GM08714 (cell line): Measurements from ENCODE around the gene PDPK1.
A peak's percentile ranks its signal among the peaks of the same experiment; 100 is the strongest.
"Not testable (repeated sequence)": the region's sequence is repeated elsewhere in the genome, so short reads cannot be mapped to it uniquely, and the experiment has no call there.

Source experiments
- H3K4me3 ChIP-seq: fragments of 200-500 bp; sonication (Bioruptor generic); 2 replicates; pipeline ENCODE4 v1.5.1; 2014; ENCODE audit warnings: mild to moderate bottlenecking, low read length, inconsistent platforms
- ZNF274 ChIP-seq: IDR thresholded peaks from 2 replicates; pipeline ENCODE4 v1.6.1; 2012; ENCODE audit warnings: mild to moderate bottlenecking, low read depth, low read length

The PDPK1 gene

GRCh38 chr16:2527071-2527783 lies 10.6 kb upstream of the PDPK1 start:
- H3K4me3 ChIP-seq = no peak overlapping the region
- TF ChIP-seq ZNF274 = no peak

DNA sequence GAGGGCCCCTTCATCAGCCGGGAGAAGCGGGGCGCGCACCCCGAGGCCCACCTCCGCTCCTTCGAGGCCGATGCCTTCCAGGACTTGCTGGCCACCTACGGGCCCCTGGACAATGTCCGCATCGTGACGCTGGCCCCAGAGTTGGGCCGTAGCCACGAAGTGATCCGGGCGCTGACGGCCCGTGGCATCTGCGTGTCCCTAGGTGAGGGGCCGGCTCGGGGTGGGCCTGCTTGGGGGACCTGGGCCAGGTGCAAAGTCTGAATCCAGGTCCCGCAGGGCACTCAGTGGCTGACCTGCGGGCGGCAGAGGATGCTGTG lies 10.1 kb upstream of the PDPK1 start:
- H3K4me3 ChIP-seq = no peak overlapping the region

DNA sequence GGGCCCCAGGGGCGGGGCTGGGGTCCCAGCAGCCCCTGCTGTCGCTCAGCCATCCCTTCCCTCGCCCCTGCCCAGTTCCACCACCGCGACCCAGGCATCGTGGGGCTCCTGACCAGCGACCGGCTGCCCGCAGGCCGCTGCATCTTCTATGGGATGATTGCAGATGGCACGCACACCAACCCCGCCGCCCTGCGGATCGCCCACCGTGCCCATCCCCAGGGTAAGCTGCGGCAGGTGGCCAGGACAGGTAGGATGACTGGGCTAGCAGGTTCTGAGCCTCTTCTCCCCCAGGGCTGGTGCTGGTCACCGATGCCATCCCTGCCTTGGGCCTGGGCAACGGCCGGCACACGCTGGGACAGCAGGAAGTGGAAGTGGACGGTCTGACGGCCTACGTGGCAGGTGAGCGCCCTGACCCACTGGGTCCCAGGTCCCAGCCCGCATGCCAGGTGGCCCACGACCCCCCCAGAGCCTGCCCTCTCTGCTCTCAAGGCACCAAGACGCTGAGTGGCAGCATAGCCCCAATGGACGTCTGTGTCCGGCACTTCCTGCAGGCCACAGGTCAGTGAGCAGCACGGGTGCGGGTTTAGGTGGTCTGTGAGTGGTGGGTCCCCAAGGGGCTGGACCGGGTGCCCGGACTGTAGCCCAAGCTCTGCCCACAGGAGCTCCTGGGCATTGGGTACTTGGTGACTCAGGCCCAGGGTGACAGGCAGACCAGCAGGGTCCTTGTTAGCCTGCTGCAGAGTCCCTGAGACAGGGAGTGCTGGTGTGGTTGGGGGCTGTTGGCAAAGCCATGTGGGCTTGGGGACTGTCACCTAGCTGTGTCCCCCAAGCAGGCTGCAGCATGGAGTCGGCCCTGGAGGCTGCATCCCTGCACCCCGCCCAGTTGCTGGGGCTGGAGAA lies 9.4 kb upstream of the PDPK1 start:
- no peak overlapping the region for H3K4me3 ChIP-seq
- TF ChIP-seq ZNF274 = no peak

More for the DNA sequence above, 10.1 kb upstream of the PDPK1 start:
- no peak for TF ChIP-seq ZNF274

GRCh38 chr16:2529061-2529931 lies 8.5 kb upstream of the PDPK1 start:
- no peak overlapping the region for H3K4me3 ChIP-seq
- TF ChIP-seq ZNF274 = no peak

DNA sequence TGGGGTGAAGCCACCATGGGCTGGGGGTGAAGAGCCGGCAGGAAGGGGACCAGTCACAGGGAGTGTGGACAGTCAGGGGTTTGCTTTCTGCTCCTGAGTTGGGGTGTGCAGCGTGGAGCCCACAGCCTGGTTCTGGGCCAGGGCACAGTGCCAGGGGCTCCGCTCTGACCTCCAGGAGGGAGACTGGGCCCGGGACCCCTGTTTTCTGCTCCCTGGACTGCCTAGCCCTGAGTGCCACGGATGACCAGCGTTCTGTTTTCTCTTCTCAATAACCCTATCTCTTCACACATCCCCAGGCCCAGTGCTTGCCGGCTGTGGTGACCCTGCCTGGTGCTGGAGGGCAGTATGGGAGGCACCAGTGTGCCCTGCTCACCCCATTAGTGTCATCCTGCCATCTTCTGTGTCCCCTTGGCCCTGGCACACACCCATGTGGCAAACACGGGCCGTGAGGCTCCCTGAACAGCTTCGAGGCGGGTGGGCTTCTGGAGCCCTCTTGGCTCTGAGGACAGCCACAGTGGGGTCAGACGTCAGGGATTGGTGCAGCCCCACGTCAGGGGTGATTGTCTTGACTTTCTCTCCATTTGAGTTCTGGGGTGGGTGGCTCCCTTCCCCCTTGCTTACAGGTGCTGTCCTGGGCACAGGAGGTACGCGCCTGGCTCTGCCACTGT lies 7.7 kb upstream of the PDPK1 start:
- no peak for TF ChIP-seq ZNF274
- H3K4me3 ChIP-seq = no peak overlapping the region

DNA sequence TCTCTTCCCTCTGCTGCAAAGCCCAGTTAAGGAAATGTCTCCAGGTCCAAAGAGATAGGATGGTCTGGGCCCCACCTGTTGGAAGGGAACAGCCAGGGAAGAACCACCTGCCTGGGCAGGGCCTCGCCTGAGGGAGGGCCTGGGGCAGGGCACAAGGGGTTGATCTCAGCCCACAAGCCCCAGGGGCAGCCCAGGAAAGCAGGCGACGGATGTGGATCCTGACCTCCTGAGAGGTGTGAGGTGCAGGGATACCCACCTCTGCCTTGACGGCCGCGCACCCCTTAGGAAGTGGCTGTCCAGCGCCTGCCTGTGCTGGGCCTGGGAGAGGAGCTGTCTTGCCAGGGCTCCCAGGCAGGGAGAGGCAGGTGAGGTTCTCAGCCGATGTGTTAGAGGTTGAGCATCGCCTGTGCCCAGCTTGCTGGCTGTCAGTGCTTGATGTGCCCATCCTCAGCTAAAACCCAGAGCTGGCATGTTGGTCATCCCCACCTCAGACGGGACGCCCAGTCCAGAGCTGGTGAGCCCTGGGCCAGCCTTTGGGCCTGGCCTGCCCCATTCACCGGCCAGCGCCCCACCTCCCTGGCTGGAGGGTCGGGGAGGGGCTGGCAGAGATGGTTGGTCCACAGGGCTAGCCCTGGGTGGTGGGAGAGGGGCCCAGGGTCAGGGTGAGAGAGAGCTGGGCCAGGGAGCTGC lies 7.0 kb upstream of the PDPK1 start:
- no peak for TF ChIP-seq ZNF274
- H3K4me3 ChIP-seq = no peak overlapping the region

- peak within 1 kb of the TSS; percentile 55 for H3K4me3 ChIP-seq
- TF ChIP-seq ZNF274 = no peak
Measured at GRCh38 chr16:2531371-2531695, 6.5 kb upstream of the PDPK1 start, which contains the start of gene CEMP1. Gene CEMP1, minus strand, starts transcription at chr16:2531408. Its CDS starts 335 bp downstream, at chr16:2531073.

DNA sequence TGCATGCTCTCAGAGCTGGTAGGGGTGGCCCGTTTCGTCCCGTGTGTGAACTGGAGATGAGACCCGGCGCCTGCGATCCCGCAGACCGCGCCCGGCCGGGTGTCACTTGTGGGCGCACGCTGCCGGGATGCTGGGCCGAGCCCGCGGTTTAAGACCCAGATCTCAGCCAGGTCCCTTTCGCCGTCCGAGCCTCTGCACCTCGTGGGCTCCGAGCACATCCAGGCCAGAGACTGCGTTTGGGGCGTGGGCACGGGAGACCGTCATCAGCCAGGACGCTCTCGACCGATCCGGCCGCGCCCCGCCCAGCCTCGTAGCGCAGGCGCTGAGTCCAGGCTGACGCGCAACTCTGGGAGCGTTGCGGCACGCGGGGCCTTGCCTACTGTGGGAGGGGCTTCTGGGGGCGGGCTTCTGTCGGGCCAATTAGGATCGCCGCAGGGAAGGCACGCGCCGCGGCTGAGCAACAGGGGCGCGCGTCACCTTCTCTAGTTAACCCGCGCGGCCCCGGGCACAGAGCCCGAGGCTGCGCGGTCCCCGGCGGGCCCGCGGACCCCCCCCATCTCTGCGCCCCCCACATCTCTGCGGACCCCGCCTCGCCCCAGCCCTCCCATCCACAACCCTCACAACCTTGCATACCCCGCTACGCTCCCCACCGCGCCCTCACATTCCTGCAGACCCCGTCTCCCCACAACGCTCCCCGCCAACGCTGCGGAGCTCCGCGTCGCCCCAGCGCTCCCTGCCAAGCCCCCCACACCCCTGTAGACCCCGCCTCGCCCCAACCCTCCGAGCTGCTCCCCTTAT lies 5.9 kb upstream of the PDPK1 start:
- TF ChIP-seq ZNF274 = no peak

DNA sequence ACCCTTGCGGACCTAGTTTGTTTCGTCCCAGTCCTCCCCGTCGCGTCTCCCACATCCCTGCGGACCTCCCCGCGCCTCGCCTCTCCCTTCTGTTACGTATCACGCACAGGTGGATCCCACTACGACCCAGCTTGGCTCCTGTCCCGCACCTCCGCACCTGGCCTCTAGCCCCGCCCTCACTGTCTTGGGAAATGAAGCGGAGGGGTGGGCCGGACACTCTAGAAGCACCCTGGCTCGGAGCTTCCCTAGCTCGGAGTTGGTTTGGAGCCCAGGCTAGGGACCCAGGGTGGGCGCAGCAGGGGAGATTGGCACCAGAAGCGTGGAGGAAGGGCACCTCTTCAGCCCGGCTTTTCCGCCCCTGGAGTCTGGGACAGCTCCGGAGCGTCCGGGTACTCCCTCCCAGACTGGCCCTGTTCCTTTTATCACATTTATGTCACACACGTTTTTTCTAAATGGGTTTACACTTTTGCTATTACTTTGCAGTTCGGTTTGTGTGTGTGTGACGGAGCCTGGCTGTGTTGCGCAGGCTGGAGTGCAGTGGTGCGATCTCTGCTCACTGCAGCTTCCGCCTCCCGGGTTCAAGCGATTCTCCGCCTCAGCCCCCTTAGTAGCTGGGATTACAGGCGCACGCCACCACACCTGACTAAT lies 5.2 kb upstream of the PDPK1 start:
- TF ChIP-seq ZNF274 = no peak
- H3K4me3 ChIP-seq = peak overlapping the region; percentile 55

More for the DNA sequence above, 5.9 kb upstream of the PDPK1 start:
- peak overlapping the region; percentile 55 for H3K4me3 ChIP-seq

DNA sequence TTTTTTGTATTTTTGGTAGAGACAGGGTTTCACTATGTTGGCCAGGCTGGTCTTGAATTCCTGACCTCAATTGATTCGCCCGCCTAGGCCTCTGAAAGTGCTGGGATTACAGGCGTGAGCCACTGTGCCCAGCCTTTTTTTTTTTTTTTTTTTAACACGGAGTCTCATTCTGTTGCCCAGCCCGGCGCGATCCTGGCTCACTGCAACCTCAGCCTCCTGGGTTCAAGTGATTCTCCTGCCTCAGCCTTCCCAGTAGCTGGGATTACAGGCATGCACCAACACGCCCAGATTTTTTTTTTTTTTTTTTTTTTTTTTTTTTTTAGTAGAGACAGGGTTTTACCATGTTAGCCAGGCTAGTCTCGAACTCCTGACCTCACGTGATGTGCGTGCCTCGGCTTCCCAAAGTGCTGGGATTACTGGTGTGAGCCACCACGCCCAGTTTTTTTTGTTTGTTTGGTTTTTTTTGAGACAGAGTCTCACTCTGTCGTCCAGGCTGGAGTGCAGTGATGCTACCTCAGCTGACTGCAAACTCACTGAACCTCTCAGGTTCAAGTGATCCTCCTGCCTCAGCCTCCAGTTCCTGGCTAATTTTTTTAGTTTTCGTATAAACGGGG lies 4.6 kb upstream of the PDPK1 start:
- peak overlapping the region; percentile 55; the same call in 1 of the 2 replicates for H3K4me3 ChIP-seq

DNA sequence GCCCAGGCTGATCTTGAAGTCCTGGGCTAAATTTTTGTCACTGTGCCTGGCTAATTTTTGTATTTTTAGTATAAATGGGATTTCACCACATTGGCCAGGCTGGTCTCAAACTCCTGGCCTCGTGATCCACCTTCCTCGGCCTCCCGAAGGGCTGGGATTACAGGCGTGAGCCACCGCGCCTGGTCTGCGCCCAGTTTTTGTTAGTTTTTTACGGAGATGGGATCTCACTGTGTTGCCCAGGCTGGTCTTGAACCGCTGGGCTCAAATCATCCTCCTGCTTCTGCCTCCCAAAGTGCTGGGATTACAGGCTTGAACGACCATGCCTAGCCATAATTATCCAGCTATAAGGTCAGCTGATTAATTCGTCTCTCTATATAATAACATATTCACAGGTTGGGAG lies 3.9 kb upstream of the PDPK1 start:
- no peak for TF ChIP-seq ZNF274
- no peak overlapping the region for H3K4me3 ChIP-seq

DNA sequence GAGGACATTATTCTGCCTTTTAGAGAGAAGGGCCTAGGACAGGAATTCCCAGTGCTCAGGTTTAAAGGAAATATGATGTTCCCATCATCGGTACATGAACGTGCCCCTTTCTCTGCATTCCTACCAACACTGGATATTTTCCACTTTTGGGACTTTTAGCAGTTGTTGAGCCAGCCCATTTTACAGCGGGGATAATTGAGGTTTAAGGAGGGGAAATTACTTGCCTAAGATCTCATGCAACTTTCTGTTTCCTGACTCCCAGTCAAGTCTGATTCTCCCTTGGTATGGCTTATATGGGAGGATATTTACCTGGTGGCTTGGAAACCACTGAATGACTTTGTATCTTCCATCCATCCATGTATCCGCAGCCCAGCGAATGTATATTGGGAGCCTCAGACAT lies 3.5 kb upstream of the PDPK1 start:
- H3K4me3 ChIP-seq = not testable (repeated sequence)
